Naive B cell (primary cell): ENCODE results near the gene RYK. TPM values are rescaled to one million over a fixed set of nuclear protein-coding genes. Genes with fewer than 3 reads are reported as not detected.

Source experiments
- ATAC-seq, 2 donors: fragments of 150-1000 bp; cut with Tn5 transposase; 2 replicates each; pipeline ENCODE4 v1.10.0; 2021; ENCODE audit warnings: low read depth in 2 of 2, mild to moderate bottlenecking in 2 of 2, moderate library complexity in 2 of 2
- DNase-seq: peaks from one replicate; pipeline ENCODE4 v3.0.0; 2022
- H3K27ac Mint-ChIP-seq, 6 donors: one replicate each; pipeline ENCODE4 v1.8.0; 2020 to 2022; ENCODE audit warnings: mild to moderate bottlenecking in 6 of 6, mixed read lengths in 6 of 6, moderate library complexity in 5 of 6, inconsistent platforms in 2 of 6
- H3K27me3 Mint-ChIP-seq, 3 donors: one replicate each; pipeline ENCODE4 v1.8.0; 2021 to 2022; ENCODE audit warnings: mixed read lengths in 3 of 3, mild to moderate bottlenecking in 1 of 3
- H3K36me3 Mint-ChIP-seq, 2 donors: one replicate each; pipeline ENCODE4 v1.8.0; 2020 to 2022; ENCODE audit warnings: mixed read lengths in 2 of 2, inconsistent platforms in 1 of 2, mild to moderate bottlenecking in 1 of 2
- H3K4me1 Mint-ChIP-seq, 3 donors: one replicate each; pipeline ENCODE4 v1.8.0; 2020 to 2022; ENCODE audit warnings: mixed read lengths in 3 of 3, inconsistent platforms in 1 of 3, mild to moderate bottlenecking in 1 of 3, moderate library complexity in 1 of 3
- H3K4me3 Mint-ChIP-seq, 8 donors: one replicate each; pipeline ENCODE4 v1.8.0; 2020 to 2022; ENCODE audit warnings: mild to moderate bottlenecking in 8 of 8, mixed read lengths in 8 of 8, moderate library complexity in 8 of 8, inconsistent platforms in 2 of 8
- H3K9me3 Mint-ChIP-seq, 7 donors: one replicate each; pipeline ENCODE4 v1.8.0; 2020 to 2022; ENCODE audit warnings: mixed read lengths in 7 of 7, mild to moderate bottlenecking in 5 of 7, inconsistent platforms in 2 of 7, moderate library complexity in 1 of 7
- polyA plus RNA-seq, 6 donors: library from polyadenylated mRNA; unstranded; fragments of 300-500 nt; fragmentation: Illumina TruSeq; gene quantifications; one replicate each; pipeline ENCODE4 v1.2.3, GENCODE V29; 2021; ENCODE audit warnings: low read depth in 6 of 6

The RYK gene
- polyA plus RNA-seq, 6 donors from 2014 or later: 3.7 to 14.2 (median 8.1) TPM

DNA sequence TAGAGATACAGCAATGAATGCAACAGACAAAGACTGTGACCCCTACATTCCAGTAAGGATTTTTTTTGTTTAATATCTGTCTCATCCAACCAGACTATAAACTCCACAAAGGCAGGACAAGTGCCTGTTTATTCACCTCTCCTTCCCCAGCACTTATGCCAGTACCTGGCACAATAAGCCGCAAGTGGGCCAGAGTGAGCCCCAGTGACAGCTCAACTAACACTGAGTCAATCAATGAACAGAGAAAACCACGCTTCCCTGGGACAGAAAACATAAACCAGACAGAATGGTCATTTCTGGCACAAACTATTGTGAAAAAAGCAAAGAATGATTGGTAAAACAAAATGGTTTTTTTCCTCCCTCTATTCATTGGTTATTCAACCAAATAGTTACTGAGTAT is 52.2 kb downstream of the RYK start:
- peaks cover 23 to 30% of the 10 kb centered on the region in 2 donors for H3K36me3 Mint-ChIP-seq
- DNase-seq: no peak
- H3K4me3 Mint-ChIP-seq: no peak overlapping the region
- H3K27me3 Mint-ChIP-seq: no peaks in the 10 kb centered on the region
- H3K4me1 Mint-ChIP-seq: no peaks in the 10 kb centered on the region
- peak overlapping the region in 3 of 6 donors; percentile 17 to 88 (median 58) for H3K27ac Mint-ChIP-seq
- H3K9me3 Mint-ChIP-seq: peaks cover 0 to 8% (median 4%) of the 10 kb centered on the region in 7 donors
- ATAC-seq: no peak

- Mint-ChIP-seq H3K9me3 (peaks cover 0 to 8% (median 4%) of the 10 kb centered on the region in 7 donors), H3K27ac (peak overlapping the region in 1 of 6 donors; percentile 74), H3K27me3 (no peaks in the 10 kb centered on the region), H3K4me3 (no peak overlapping the region), H3K36me3 (peaks cover 23 to 29% of the 10 kb centered on the region in 2 donors), H3K4me1 (no peaks in the 10 kb centered on the region)
- DNase-seq: peak; percentile 35
- peak; percentile 58 to 60 for ATAC-seq
Observed at GRCh38 chr3:134197681-134198261, 52.9 kb downstream of the RYK start.

GRCh38 chr3:134194247-134194646 is 56.4 kb downstream of the RYK start:
- ATAC-seq (no peak), DNase-seq (no peak)
- Mint-ChIP-seq H3K27ac (no peak overlapping the region), H3K4me1 (no peaks in the 10 kb centered on the region), H3K4me3 (no peak overlapping the region), H3K36me3 (peaks cover 0 to 22% of the 10 kb centered on the region in 2 donors), H3K27me3 (no peaks in the 10 kb centered on the region), H3K9me3 (no peaks in the 10 kb centered on the region)

DNA sequence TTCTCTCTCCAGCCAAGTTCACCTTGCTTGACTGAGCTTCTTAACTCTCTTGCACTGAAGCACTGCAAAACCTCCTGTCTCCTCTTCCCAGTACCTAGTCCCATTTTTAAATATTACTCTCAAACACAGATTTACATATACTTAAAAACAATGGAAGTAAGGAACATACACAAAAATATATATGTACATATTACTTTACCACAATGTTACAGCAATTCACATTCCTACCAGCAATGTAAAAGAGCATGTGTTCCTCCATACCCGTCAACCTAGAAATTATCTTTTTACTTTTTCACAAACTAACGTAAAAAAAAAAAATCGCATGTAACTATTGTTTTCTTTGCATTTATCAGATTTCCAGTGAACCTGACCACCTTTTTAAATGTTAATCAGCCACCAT is 60.4 kb downstream of the RYK start:
- peaks cover 0 to 28% of the 10 kb centered on the region in 2 donors for H3K36me3 Mint-ChIP-seq
- DNase-seq (no peak), ATAC-seq (no peak)
- H3K4me1 Mint-ChIP-seq: no peaks in the 10 kb centered on the region
- H3K27me3 Mint-ChIP-seq: no peaks in the 10 kb centered on the region
- H3K27ac Mint-ChIP-seq: peak overlapping the region in 1 of 6 donors; percentile 38
- H3K9me3 Mint-ChIP-seq: no peaks in the 10 kb centered on the region
- H3K4me3 Mint-ChIP-seq: no peak overlapping the region

DNA sequence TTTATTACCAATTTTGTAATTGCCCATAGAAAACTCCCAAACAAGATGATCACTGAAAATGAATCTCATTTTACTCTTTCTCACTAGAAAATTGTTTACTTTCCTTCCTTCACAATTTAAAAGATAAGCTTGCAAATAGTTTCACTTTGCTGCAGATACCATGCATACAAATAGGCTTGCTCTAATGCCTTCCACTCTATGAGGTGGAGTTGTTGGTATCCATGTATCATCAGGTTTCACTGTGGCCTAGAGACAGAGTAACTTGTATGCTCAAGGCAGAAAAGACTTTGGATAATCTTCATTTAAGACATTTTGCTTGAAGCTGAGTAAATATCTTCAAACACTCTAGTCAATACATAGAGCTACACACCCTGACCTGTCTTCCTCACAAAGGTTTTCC is 60.8 kb downstream of the RYK start:
- peak overlapping the region in 1 of 6 donors; percentile 38 for H3K27ac Mint-ChIP-seq
- ATAC-seq (no peak), DNase-seq (no peak)
- no peak overlapping the region for H3K4me3 Mint-ChIP-seq
- peaks cover 0 to 31% of the 10 kb centered on the region in 2 donors for H3K36me3 Mint-ChIP-seq
- no peaks in the 10 kb centered on the region for H3K9me3 Mint-ChIP-seq
- no peaks in the 10 kb centered on the region for H3K4me1 Mint-ChIP-seq
- no peaks in the 10 kb centered on the region for H3K27me3 Mint-ChIP-seq

DNA sequence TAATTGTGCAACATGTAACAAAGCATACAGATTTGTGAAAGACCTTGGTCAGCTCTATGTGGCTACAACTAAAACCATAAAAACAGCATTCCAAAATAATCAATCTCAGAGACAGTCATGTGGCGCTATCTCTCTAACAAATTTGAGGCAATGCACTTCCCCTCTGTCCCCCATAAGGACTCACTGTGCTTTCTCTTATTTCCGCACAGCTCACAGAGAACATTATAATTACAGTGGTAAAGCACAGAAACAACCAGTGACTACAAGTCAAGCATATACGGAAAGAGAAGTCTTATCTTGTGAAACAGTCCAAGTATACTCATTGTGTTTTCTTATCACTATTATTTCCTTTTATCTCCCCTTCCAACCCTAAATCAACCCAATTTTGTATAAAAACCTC is 64.3 kb downstream of the RYK start:
- H3K4me1 Mint-ChIP-seq: no peaks in the 10 kb centered on the region
- DNase-seq (no peak), ATAC-seq (no peak)
- no peaks in the 10 kb centered on the region for H3K9me3 Mint-ChIP-seq
- H3K4me3 Mint-ChIP-seq: no peak overlapping the region
- H3K27me3 Mint-ChIP-seq: no peaks in the 10 kb centered on the region
- no peak overlapping the region for H3K27ac Mint-ChIP-seq
- H3K36me3 Mint-ChIP-seq: peaks cover 0 to 23% of the 10 kb centered on the region in 2 donors

- ATAC-seq (no peak), DNase-seq (no peak)
- no peaks in the 10 kb centered on the region for H3K27me3 Mint-ChIP-seq
- H3K4me1 Mint-ChIP-seq: no peaks in the 10 kb centered on the region
- no peaks in the 10 kb centered on the region for H3K9me3 Mint-ChIP-seq
- no peak overlapping the region for H3K4me3 Mint-ChIP-seq
- H3K36me3 Mint-ChIP-seq: peaks cover 16 to 32% of the 10 kb centered on the region in 2 donors
- no peak overlapping the region for H3K27ac Mint-ChIP-seq
Observed at GRCh38 chr3:134180761-134181160, 69.9 kb downstream of the RYK start.

DNA sequence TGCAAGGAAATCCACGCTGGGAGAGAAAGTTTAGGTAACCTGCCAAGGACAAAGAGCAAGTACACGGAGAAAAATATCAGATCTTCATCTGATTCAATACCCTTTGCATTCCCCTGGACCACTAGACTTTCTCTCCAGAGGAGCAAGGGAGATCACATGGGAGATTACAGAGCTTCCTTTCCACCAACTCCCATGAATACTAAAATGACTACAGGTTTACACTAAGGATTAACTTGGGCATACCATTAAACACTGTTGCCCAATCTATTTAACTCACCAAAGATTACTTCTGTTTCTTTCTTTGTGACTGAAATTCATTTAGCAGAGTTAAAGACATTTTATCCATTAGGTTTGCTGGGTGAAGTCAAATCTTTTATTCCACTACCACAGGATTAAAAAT is 71.2 kb downstream of the RYK start:
- Mint-ChIP-seq H3K9me3 (no peaks in the 10 kb centered on the region), H3K36me3 (peaks cover 22 to 31% of the 10 kb centered on the region in 2 donors), H3K4me3 (no peak overlapping the region), H3K27ac (peak overlapping the region in 1 of 6 donors; percentile 16), H3K27me3 (no peaks in the 10 kb centered on the region), H3K4me1 (no peaks in the 10 kb centered on the region)
- ATAC-seq: no peak
- no peak for DNase-seq

- Mint-ChIP-seq H3K27me3 (no peaks in the 10 kb centered on the region), H3K9me3 (peaks cover 0 to 4% (median 0%) of the 10 kb centered on the region in 7 donors), H3K4me1 (peaks cover 0 to 4% (median 0%) of the 10 kb centered on the region in 3 donors), H3K4me3 (no peak overlapping the region), H3K27ac (peak overlapping the region in 1 of 6 donors; percentile 15), H3K36me3 (peaks cover 31 to 32% of the 10 kb centered on the region in 2 donors)
- DNase-seq (no peak), ATAC-seq (no peak)
Observed at GRCh38 chr3:134163096-134163495, 87.6 kb downstream of the RYK start.

GRCh38 chr3:134161898-134162615 is 88.6 kb downstream of the RYK start:
- Mint-ChIP-seq H3K4me3 (no peak overlapping the region), H3K36me3 (peaks cover 30 to 36% of the 10 kb centered on the region in 2 donors), H3K27ac (peak overlapping the region in 1 of 6 donors; percentile 28), H3K4me1 (peaks cover 0 to 4% (median 0%) of the 10 kb centered on the region in 3 donors), H3K9me3 (no peaks in the 10 kb centered on the region), H3K27me3 (no peaks in the 10 kb centered on the region)
- no peak for DNase-seq
- no peak for ATAC-seq

DNA sequence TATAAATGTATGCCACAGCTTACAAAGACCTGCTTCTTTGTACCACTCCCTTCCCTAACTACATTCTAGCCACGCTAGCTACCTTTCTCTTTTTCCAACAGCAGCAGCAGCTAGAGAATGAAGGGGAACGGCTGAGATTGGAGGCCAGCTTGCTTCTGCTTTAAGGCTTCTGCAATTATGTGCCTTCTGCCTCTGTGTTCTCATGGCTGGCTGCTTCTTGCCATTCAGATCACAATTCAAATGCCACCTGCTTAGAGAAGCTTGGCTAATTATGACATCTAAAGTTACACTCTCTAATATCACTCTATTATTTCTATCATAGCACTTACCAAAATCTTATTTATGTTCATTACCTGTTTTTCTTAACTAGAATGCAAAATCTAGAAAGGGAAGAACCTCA is 95.2 kb downstream of the RYK start:
- H3K27me3 Mint-ChIP-seq: no peaks in the 10 kb centered on the region
- DNase-seq: no peak

GRCh38 chr3:134153761-134154160 is 96.9 kb downstream of the RYK start:
- Mint-ChIP-seq H3K27ac (no peak overlapping the region), H3K4me3 (no peak overlapping the region)

More for the DNA sequence above, 95.2 kb downstream of the RYK start:
- H3K9me3 Mint-ChIP-seq: no peaks in the 10 kb centered on the region
- peaks cover 36 to 48% of the 10 kb centered on the region in 2 donors for H3K36me3 Mint-ChIP-seq
- H3K4me3 Mint-ChIP-seq: no peak overlapping the region
- H3K27ac Mint-ChIP-seq: no peak overlapping the region
- peaks cover 0 to 2% (median 0%) of the 10 kb centered on the region in 3 donors for H3K4me1 Mint-ChIP-seq
- no peak for ATAC-seq

GRCh38 chr3:134150476-134150875 is 100.2 kb downstream of the RYK start:
- DNase-seq: no peak
- H3K36me3 Mint-ChIP-seq: peaks cover 24 to 25% of the 10 kb centered on the region in 2 donors
- no peak for ATAC-seq
- peaks cover 0 to 3% (median 0%) of the 10 kb centered on the region in 3 donors for H3K4me1 Mint-ChIP-seq
- no peaks in the 10 kb centered on the region for H3K27me3 Mint-ChIP-seq
- H3K27ac Mint-ChIP-seq: no peak overlapping the region
- H3K9me3 Mint-ChIP-seq: peaks cover 0 to 1% (median 0%) of the 10 kb centered on the region in 7 donors
- H3K4me3 Mint-ChIP-seq: no peak overlapping the region

More at GRCh38 chr3:134153761-134154160, 96.9 kb downstream of the RYK start:
- peaks cover 0 to 2% (median 0%) of the 10 kb centered on the region in 3 donors for H3K4me1 Mint-ChIP-seq
- no peak for ATAC-seq
- DNase-seq: no peak
- H3K9me3 Mint-ChIP-seq: no peaks in the 10 kb centered on the region
- no peaks in the 10 kb centered on the region for H3K27me3 Mint-ChIP-seq
- H3K36me3 Mint-ChIP-seq: peaks cover 27 to 40% of the 10 kb centered on the region in 2 donors

GRCh38 chr3:134149286-134149685 is 101.4 kb downstream of the RYK start:
- Mint-ChIP-seq H3K27ac (peak overlapping the region in 3 of 6 donors; percentile 2 to 72 (median 68)), H3K4me1 (peaks cover 11 to 15% (median 11%) of the 10 kb centered on the region in 3 donors), H3K9me3 (peaks cover 0 to 3% (median 0%) of the 10 kb centered on the region in 7 donors), H3K36me3 (peaks cover 12 to 13% of the 10 kb centered on the region in 2 donors), H3K4me3 (no peak overlapping the region), H3K27me3 (no peaks in the 10 kb centered on the region)
- ATAC-seq (no peak), DNase-seq (no peak)
